HG03108 (cell line): ENCODE data around the gene IQGAP3.
A peak's percentile ranks its signal among the peaks of the same experiment; 100 is the strongest.

Experiments used
- ATAC-seq: cut with Tn5 transposase; IDR thresholded peaks from one replicate; pipeline ENCODE4 v1.9.1; 2021; ENCODE audit warnings: moderate library complexity; ENCODE audit not compliant: unreplicated experiment

IQGAP3 gene

GRCh38 chr1:156513185-156513584, 59.2 kb downstream of the IQGAP3 start:
- ATAC-seq, result no peak

- ATAC-seq, result no peak
Observed at GRCh38 chr1:156511644-156512043, 60.7 kb downstream of the IQGAP3 start.

DNA sequence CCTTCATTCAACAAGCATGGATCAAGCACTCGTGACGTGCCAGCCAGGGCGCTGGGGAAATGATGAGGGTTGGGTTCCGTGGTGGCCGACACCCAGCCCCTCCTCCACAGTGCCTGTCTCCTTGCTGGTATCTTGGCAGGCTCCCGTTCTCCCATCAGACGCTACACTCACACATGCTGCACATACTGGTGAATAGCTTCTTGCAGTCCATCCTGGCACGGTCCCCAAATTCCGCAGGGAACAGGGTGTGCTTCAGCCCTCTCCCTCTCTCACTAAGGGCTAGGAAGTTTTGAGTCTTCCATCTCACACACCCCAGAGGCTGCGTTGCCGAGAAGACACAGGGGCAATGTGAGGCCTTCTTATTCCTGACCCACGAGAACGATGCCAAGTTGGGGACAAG, 61.7 kb downstream of the IQGAP3 start:
- no peak for ATAC-seq

DNA sequence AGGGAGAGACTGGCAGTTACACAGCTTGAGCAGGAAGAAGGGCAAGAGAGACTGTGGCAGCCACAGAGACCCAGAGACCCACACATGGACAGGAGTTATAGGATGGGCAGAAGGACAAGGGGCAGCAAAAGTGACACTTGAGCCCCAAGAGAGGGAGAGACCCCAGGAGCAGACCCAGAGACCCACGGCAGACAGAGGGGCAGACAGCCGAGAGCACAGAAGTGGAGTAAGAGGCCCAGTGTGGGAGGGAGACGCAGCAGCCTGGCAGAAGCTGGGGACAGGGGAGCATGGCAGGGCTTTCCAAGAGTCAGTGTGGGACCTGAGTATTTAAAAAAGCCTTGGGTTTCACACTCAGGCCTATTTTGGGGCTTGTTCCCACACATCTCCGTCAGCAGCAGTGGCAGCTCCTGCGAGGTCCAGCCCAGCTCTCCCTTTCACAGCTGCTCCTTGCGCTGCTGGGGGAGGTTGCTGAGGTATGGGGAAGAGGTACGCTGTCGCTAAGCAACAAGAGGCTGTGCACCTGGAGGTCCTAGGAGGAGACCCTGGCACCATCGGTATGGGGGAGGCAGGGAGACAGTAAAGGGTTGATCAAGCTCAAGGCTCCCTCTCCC, 62.8 kb downstream of the IQGAP3 start:
- ATAC-seq, result no peak

DNA sequence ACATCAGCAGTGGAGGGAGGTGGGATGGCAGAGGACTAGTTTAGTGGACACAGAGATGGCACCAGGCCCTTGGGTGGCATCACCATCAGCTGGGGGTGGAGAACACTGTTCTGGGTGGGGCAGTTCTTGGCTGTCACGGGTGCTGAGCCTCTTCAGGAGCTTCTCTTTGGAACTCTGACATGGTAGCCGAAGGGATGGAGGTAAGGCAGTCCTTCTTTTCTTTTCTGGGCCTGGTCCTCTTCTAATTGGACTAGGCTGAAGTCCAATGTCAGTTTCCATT, 63.5 kb downstream of the IQGAP3 start:
- no peak for ATAC-seq

DNA sequence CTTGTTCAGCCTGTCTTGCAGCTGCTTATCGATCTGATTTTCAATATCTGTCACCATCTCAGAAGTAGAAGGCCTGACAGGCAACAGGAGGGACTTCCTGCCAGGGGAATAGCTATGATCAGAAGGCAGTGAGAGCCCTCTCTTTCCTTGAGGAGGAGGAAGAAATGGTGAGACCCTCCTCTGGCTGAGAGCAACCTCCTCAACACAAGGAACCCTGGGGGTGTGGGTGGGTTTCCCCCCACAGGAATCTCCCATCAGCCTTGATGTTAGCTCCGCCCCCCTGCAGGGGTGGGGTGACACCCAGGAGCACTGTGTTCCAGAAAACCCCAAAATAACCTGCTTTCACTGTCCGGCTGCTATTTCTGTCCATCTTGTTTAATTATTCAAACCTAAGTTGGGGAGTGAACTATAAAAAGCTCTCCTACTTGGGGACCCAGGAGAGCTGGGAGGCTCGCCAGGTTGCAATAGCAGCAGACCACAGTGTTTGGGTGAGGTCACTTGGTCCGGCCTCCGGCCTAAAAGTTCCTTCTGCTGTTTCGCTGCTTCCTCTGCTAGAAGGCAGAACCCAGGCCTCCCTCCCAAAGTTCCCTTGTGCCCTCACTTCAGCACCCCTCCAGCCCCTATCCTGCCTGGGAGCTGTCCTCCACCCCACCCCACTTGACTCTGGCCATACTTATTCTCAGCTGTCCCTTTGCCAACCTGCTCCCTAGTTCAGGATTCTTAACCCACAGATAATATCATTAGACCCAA, 64.0 kb downstream of the IQGAP3 start:
- ATAC-seq, result no peak

- no peak for ATAC-seq
Observed at GRCh38 chr1:156506450-156506849, 65.9 kb downstream of the IQGAP3 start.

DNA sequence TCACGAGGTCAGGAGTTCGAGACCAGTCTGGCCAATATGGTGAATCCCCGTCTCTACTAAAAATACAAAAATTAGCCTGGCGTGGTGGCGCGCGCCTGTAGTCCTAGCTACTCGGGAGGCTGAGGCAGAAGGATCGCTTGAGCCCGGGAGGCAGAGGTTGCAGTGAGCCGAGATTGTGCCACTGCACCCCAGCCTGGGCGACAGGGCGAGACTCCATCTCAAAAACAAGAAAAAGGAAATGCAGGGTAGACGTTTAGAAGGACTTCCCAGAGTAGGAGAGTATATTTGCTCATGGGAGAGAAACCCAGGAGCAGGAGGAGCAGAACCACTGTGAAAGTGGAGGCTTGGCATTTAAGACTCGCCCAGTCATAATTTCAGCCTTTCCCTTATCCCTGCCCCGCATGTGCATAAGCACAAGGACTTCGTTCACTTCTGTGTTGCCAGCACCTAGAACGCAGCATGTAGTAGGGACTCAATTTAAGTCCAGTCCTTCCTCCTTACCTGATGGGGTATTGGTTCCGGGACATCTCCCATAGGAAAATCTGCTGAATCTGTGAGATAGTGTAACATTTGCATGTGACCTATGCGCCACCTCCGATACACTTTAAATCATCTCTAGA, 66.6 kb downstream of the IQGAP3 start:
- no peak for ATAC-seq

GRCh38 chr1:156504821-156505678, 67.3 kb downstream of the IQGAP3 start:
- peak; percentile 29 for ATAC-seq

DNA sequence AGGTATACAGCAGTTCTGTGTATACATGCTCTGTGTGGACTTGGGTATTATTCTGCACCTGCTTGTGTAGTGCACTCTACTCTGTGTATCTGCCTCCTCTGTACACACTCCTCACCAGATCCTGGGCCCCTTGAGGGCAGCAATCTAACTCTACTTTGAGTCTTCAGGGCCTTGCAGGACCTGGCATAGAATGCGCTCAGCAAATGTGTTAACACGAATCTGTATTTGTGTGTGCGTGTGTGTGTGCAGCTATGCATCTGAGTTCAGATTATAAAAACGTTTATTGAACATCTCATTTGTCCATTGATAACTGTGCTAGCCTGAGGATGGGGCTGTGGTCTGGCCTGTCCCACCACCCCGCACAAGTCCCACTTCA, 67.9 kb downstream of the IQGAP3 start:
- ATAC-seq, result no peak

DNA sequence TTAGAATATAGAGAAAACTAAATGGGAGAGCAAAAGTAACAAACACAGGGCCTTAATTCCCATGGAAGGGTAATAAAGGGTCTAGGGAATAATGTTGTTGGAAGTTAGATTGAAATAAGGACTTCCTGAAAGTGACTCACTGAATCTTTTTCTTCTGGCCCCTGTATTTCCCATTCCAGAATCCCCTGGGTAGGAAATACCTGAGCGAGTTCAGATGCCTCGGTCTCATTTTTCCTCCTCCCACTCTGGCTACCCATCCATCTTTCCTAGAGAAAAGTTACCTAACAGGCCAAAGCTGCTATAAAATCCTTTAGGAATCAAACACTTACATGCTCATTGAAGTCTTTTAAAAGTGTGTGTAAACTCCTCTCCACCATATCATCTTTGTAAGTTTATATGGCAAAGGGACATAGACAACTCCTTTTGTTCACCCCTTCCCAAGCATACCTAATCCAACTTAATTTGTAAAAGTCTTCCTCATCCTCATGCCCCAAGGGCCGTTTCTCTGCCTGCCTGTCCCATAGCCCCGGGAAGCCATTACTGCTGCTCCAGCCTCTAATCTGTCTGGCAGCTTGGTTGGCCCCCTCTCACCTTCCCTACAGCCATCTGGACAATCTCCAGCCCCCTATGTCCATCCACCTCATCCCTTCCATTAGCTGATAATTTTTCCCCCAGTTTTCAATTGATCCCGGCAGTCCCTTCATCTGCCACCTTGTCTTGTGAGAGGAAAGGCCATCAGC, 68.5 kb downstream of the IQGAP3 start:
- ATAC-seq, result no peak

- no peak for ATAC-seq
Observed at GRCh38 chr1:156502894-156503697, 69.3 kb downstream of the IQGAP3 start.

DNA sequence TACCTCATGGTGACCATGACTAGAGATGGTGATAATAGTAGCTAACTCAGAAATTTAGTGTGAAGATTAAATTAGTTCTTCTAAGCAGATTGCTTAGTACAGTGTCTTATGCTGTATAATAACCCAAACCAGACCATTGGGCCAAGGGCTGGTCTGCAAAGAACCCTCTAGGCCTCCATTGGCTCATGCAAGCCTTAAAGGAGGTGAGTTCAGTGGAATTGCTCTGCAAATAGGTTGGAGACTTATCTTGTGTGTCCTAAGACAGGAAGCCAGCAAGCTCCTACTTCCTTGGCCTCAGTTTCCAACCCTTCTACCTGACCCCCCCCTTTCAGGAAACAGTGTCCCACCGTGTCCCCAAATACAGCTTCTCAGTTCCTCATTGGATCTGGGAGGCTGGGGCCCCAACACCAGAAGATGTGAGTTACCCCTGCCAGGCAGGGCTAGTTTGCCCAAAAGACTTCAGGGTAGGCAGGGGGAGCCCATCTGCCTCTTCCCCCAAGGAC, 69.9 kb downstream of the IQGAP3 start:
- ATAC-seq, result no peak

GRCh38 chr1:156500793-156501506, 71.4 kb downstream of the IQGAP3 start:
- ATAC-seq, result peak; percentile 38

GRCh38 chr1:156500543-156500792, 71.9 kb downstream of the IQGAP3 start, which contains the start of gene MEF2D:
Gene MEF2D, minus strand, starts transcription at chr1:156500775. Its CDS starts 17,483 bp downstream, at chr1:156483292.
- no peak for ATAC-seq

DNA sequence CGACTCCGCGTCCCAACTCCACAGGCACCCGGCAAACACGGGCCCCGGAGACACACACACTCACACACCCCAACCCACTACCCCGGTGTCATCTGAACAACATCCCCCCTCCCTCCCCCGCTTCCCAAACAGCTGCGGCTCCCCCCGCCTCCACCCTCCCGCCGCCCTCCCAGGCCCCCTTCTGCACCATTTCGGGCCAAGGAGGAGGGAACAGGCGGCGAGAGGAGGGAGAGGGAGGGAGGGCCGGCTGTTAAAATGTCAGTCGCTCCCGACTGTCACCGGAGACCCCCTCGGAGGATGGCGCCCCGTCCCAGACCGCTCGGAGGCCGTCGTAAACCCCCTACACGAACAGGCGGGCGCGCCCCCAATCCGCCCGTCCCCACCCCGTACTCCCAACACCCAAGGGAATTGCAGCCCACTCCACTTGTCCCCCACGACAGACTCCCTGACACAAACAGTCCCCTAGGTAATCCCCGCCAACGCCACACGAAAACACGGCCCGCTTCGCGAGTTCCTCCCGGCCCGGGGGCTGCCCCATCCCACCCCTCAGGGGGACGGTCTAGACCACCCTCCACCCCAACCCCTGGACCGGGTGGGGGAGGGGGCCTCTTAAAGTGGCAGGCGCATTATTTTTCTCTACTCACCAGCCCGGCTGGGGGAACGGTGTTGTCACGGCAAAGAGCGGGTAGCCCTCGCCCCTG, 72.4 kb downstream of the IQGAP3 start:
- no peak for ATAC-seq

- no peak for ATAC-seq
Observed at GRCh38 chr1:156499194-156499841, 73.0 kb downstream of the IQGAP3 start.

DNA sequence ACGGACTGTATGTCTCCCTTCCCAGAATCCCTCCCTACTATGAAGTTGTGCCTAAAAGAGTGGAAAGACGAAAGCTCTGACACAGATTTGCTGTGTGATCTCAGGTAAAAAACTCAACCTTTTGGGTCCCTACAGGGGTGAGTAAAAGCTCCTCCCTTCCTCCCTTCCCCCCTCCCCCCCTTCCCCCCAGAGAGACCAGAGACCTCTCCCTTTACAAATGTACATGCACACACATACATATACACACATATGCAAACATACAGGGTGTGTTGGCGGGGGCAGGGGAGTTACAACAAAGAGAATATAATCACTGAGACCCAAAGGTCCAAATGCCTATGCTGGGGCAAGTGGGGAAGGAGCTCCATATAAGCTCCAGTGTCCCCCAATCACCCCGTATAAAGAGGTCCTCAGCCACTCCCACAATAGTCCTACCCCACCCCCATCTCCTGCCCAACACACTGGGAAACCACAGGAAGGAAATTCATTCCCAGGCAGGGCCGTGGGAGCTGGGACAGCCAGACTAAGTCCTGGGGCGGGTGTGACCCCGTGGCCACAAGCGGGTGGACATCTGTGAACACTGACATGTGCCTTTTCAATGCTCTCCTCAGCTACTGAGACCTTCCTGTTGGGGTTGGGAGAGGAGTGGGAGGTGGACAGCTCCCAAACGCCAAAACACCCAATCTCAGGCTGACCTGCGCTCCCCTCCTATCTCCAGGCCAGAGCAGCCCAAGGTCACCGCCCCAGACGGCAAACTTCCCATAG, 73.8 kb downstream of the IQGAP3 start:
- ATAC-seq, result no peak
